HPDE6-E6E7 (cell line): Measurements from ENCODE around the gene ASCC1.
A peak's percentile ranks its signal among the peaks of the same experiment; 100 is the strongest.

Source experiments
- DNase-seq: peaks from one replicate; pipeline ENCODE4 v3.0.0; 2011; ENCODE audit warnings: missing footprints; ENCODE audit errors: extremely low spot score

Gene ASCC1, protein sequence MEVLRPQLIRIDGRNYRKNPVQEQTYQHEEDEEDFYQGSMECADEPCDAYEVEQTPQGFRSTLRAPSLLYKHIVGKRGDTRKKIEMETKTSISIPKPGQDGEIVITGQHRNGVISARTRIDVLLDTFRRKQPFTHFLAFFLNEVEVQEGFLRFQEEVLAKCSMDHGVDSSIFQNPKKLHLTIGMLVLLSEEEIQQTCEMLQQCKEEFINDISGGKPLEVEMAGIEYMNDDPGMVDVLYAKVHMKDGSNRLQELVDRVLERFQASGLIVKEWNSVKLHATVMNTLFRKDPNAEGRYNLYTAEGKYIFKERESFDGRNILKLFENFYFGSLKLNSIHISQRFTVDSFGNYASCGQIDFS

DNA sequence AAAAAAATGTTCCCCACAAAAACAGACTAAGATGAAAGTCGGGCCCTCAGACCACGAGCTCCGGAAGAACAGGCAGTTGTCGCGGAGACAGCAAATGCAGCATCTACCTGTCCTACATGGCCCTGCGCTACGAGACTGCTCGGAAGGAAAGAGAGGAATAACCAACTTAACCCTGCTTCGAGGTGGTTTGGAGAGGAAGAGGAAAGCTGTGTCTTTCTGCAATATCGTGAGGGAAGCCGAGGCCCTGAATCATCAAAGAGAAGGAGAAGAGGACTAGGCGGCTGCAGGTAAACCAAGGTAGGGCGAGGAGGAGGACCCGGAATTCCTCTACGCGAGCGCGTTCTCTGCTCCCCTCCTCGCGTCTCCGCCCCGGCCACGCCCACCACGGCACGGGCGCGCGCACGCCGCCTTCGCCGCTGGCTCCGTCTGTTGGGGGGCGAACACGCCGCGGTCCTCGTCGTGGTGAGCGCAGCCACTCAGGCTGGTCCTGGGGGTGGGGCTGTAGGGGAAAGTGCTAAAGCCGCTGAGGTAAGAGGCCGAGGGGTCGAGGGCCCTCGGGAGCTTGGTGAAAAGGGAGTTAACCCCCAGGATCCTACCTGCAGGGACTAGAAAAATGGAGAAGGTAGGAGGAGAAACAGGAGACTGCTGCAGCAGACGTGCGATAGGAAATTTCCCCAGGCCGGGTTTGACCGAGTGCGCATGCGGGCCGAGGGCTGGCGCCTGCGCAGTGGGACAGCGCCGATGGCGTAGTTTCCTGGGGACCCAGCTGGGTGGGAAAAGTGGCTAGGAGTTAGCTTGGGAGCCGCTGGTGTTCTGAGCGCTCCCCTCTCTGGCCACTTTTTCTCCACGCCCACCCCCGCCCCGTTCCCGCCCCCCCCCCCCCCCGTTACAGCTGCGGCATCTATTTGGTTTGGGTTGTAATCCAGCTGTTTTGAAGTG lies at the start of gene ASCC1, which contains the start of gene ANAPC16:
Gene ASCC1 (minus strand): TSS at position 666 of the 939 bp plus-strand sequence. CDS start 2,978 bp downstream, outside the sequence.
Gene ANAPC16 (plus strand): TSS at position 402 of the 939 bp plus-strand sequence. CDS start 7,903 bp downstream, outside the sequence.
- DNase-seq: peak; percentile 87

DNA sequence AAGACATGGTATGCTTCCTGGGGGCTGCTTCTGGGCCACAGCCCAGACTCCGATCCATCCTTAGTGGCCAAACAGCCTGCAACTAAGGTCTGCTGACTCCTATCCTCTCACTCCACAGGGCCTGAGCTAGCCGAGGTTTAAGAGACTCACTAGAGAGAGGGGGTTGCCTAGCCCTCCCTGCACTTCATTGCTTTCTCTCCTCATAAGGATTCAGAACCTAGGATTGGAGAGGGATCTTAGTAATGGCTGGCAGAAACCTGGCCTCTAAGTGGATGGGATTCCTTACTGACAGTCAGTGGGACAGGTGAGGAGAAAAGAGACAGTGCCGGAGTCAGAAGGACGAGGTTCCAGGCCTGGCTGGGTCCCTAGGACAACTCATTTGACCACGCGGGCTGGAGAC lies 49.4 kb upstream of the ASCC1 start:
- DNase-seq: no peak

DNA sequence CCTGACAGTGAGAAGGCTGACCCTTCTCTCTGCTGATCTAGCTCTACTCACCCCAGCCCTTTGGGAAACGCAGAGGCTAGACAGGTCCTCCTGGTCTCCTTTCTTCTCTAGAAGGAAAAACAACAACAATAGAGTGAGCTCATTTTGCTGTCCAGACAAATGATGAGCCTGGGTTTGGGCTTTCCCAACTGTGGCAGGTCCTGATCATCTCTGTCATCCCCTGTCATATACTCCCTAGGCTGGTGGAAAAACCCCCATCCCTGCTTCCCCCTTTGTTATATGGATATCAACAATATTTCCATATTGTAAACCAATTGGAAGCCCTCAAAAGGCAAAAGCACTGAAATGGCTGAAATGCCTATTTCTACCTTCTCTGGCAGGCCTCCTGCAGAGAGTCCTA lies 48.5 kb upstream of the ASCC1 start:
- DNase-seq: no peak

DNA sequence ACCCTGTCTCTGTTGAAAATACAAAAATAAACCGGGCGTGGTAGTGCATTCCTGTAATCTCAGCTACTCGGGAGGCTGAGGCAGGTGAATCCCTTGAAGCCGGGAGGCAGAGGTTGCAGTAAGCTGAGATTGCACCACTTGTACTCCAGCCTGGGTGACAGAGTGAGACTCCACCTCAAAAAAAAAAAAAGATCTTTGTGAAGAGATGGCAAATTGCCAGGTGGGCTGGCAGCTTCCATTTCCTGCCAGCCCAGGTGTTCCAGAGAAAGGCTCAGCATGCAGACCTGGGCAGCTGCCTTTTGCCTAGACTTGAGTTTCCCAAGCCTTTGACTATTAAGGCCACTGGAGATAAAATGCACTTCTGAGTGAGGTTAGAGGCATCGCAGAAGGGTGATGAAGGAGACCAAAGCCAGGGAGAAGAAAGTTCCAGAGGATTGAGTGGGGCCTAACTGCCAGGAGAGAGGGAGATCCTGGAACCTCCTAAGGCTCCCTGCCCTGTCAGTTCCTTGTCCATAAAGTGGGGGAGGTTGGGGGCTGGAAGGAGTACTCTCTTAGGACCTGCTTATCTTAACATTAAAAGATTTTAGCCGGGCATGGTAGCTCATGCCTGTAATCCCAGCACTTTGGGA lies 47.7 kb upstream of the ASCC1 start:
- no peak for DNase-seq

DNA sequence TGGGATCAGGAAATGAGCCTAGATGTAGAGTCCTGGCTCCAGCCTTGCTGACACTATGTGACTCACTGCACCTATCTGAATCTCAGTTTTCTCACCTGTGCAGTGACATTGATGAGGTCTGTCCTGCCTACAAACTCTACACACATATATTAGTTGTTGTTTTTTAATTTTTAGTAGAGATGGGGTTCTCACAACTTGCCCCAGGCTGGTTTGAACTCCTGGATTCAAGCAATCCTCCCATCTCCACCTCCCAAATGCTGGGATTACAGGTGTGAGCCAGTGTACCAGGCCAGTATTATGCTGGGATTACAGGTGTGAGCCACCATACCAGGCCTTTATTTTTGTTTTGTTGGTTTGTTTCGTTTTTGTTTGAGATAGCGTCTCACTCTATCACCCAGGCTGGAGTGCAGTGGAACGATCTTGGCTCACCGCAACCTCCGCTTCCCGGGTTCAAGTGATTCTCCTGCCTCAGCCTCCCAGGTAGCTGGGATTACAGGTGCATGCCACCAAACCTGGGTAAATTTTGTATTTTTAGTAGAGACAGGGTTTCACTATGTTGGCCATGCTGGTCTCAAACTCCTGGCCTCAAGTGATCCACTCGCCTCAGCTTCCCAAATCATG lies 45.8 kb upstream of the ASCC1 start:
- no peak for DNase-seq

DNA sequence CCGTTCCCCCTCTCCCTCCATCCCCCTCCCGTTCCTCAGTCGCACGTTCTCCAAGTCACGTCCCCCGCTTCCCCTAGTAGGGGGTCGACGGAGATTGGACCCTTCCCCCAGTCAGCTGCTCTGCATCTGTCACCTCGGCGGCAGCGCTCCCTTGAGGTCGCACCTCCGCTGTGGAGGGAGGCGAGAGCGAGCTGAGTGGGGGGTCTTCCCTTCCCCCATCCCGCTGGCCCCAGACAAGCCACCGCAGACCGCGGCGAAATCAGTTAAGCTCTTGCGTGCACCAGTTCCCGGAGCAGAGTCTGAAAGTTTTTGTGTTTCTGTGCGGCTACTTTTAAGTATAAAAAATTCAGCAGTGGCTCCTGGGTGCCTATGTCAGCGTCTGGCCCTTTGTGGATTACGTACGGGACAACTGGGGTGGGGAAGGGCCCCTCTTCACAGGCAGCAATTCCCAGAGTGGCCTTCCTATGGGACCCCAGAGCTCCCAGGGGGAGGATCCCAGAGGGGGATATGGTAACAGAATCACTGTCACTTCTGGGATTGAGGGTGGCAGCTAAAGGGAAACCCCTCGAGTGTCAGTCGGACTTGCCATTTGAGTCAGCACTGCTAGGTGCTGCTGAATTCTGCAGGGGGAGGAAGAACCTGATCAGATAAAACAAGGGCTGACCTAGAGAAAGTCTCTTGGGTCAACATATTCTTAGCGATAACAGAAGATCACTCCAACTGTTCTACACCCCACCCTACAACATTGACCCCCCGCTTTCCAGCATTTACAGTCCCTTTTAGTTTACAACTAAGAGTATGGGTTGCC lies 45.1 kb upstream of the ASCC1 start:
- no peak for DNase-seq

DNA sequence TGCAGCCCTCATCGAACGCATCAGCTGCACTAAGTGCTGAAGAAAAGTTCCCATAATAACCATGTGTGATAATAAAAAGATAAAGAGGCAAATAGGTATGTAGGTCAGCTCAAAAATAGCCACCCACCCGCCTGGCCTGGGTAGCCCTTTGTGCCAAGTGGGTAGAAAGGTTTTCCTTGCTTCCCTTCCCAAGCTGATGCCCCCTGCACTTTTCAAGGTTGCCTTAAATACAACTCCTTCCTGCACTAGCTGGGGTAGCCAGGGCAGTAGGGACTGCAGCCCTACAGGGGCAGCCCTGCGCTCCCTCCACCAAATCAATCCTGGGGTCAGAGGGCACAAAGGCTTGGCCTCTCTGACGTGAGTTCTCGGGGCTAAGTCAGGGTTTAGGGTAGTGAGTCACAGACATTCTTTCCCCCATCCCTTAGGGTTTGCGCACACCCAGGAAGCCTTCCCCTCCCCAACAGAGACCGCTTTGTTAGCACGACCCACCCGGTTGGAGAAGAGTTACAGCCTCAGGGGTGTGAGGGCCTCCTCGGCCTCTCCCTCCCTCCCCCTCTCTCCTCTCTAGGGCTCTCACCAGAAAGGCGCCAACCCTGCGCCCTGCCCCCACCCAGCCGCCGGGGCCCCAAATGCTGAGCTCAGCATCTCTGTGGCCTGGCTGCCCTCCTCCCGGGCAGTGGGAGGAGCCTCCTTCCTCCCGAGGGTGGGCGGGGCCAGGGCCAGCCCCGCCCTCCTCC lies 44.3 kb upstream of the ASCC1 start:
- peak; percentile 85 for DNase-seq

DNA sequence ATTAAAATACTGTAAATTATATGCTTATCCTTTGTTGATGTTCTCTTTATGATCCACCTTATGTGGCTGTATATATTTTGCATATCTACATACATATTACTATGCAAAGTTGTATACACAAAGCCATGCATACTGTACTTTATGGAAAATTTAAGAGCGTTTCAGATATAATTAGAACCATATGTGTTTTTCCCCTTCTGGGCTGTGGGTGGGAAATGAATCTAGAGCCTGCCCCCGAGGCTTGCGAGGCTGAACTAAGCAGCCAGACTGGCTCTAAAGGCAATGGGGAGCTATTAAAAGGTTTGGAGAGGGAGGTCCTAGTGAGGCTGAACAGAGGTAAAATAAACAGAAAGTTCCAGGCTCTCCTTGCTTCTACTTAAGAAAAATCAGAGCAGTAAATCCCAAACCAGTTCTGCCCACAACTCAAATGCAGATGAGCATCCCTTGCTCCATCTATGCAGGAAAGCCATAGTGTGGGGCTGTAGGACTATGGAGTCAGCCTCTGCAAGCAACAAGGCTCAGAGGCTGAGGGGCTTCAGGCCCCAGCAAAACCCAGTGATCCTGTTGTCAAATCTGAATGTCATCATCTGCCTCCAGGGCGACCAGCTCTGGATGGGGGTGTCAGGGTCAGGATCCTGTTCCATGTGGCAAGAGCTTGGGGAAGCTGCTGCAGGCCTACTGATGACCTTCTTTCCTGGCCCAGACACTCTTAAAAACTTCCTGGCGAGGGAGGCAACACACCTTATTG lies 43.6 kb upstream of the ASCC1 start:
- no peak for DNase-seq

DNA sequence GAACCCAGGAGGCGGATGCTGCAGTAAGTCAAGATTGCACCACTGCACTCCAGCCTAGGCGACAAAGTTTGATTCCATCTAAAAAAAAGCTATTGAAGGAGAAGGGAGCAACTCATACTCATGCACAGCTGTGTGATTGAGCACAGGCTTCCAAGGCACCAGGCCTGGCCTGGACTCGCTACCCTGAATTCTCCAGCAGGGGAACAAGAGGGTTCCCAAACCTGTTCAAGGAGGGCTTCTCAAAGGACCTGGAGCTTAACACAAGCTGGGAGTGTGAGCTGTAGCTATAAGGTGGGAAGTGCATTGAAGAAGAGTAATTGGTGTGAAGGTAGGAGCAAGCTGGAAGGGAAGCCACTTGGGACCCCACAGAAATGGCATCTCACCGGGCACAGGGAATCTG lies 42.5 kb upstream of the ASCC1 start:
- no peak for DNase-seq

DNA sequence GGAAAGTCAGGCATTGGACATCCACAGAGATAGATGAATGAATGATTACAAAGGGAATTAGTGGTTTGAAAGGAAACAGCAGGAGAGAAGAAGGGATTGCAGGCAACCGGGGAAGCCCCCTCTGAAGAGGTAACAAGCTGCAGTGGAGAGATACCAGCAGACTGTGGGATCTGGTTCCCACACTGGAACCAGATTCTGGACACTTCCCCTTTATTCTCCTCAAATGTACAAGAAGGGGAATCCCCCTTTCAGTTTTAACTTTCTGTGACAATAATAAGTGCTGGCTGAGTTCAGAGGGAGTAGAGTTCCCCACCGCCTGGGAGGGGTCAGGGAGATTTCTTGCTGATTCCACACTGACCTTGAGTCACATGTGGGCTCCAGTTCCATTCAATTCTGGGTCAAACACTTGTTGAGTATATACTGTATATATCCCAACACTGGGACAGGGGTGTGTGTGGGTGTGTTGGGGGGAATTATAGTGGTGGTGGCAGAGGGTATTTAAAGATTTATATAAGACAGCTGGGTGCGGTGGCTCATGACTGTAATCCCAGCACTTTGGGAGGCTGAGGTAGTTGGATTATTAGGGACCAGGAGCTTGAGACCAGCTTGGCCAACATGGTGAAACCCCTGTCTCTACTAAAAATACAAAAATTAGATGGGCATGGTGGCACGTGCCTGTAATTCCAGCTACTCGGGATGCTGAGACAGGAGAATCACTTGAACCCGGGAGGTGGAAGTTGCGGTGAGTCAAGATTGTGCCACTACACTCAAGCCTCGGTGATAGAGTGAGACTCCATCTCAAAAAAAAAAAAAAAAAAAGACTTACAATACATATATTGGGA lies 41.2 kb upstream of the ASCC1 start:
- no peak for DNase-seq

DNA sequence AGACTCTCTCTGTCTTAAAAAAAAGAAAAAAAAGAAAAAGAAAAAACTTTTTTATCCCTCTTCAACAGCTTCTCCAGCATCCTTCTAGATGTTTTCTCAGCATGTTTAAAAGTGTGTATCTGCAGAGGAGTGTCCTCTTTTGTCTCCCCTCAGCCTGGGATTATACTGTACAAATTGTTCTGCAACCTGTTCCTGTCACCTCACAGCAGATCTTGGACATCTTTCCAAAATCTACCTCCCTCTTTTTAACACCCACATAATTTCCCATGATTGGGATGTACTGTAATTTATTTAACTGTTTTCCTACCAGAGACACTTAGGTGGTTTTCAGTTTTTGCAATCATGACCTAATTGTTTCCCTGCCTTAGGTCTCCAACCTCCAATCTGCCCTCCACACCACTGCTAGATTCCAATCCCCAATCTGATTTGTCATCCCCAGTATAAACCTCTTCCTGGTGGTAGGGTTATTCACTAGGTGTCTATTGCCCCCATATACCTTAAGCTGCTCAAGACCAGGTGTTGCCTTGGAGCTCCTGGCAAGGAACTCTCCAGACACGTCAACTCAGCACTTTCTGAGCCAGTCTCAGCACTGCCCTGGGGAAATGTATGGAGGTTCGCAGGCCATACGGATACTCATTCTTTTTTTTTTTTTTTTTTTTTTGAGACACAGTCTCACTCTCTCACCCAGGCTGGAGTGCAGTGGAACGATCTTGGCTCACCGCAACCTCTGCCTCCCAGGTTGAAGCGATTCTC lies 40.1 kb upstream of the ASCC1 start:
- DNase-seq: no peak

DNA sequence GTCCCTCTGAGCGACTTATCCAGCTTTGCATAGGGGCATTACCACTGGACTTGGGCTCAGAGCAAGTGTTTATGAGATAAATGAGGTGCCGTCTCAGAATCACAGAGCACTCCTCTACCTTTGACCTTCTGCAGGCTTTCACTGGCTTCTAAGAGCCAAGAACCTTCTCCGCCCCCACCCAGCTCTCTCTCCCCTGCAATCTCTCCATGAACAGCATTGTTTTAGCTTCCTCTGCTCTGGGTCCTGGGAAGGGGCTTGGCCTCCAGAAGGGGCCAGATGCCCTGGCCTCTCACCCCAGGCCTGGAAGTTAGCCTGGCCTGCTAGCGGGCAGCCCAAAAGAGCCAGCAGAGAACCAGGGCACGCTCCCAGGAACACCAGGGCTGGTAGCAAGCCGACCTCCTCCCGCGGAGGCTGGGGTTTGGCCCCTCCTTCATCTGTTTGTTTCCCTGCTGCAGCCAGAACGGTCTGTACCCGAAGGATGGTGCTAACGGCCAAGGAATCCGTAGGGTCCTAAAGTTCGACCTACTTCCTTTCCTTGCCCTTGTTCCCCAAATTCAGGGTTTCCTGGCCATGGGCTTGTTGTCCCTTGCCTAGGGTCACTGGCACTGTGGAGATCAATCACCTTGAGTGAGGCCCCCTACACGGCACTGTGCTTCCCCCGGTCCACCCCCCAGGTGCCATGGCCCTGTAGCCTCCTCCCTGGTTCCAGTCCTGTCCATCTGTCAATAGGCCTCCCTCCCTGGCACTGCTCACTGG lies 38.9 kb upstream of the ASCC1 start:
- no peak for DNase-seq

DNA sequence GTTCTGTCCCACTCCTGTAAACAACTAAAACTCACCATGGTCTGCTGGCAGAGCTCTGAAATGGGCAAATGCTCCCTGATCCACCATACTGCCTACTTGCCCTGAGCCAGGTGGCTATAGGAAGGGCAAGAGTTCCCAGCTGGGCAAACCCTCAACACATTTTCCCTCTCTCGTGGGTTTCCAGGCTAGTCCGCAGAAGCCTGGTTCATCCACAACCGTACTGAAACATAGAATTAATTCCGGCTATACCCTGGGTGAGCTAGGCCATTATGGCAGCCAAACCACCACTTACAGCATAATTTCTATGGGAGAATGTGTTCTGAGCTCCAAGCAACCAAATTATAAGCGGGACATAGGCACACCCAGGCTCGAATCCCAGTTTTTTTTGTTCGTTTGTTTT lies 37.5 kb upstream of the ASCC1 start:
- no peak for DNase-seq

DNA sequence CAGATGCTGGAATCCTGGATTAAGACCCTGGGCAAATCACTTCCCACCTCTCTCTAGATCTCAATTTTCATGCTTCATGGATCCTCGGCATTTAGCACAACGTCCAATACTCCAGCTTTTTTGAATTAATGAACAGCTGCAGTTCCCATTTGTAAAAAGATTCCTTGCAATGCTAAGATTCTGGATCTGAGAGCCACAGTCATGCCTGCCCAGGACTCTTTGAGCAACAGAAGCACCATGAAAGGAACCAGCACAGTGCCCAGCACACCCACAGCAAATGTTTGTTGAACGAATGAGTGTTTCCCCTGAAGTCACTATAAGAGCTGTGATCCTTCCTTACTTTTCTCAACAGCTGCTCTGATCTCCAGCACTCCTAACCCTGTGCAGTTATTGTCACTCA lies 36.9 kb upstream of the ASCC1 start:
- DNase-seq: no peak

DNA sequence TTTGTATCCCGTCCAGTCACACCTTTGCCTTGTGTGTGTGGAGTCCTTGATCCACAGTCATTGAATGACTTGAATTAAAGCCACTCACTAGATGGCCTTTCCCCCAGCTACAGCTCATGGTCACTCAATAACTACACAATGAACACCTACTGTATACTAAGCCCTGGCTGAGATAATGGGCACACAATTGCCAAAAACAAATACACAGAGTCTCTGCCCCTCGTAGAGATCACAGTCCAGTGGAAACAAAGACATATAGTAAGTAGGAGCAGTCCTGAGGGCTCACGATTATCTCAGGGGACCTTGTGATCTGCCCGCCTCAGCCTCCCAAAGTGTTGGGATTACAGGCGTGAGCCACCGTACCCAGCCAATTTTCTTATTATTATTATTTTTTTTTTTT lies 35.6 kb upstream of the ASCC1 start:
- no peak for DNase-seq

DNA sequence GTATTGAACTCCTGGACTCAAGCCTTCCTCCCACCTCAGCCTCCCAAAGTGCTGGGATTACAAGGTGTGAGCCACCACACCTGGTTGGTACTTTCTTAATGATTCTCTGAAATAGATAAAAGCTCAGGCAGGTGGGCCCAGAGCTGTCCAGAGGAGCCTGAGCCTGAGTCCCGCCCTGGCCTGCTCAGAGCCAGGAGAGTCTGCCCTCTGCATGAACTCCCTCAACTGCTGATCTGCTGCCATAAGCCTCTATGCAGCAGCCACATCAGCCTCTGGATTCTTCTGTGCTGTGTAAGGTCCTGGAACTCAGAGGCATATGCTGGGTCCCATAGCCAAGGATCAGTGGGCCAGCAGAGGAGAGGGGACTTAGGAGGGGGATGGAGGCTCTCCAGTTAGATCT lies 34.6 kb upstream of the ASCC1 start:
- no peak for DNase-seq
